WTC11 (cell line): Measurements from ENCODE around the gene SNX10.

Experiments used
- CREB1 ChIP-seq: sonication (generic); formaldehyde crosslinking; IDR thresholded peaks from 2 replicates; pipeline ENCODE4 v1.8.0; 2023; ENCODE audit warnings: mild to moderate bottlenecking, missing genetic modification reagents
- CREM ChIP-seq: sonication (generic); formaldehyde crosslinking; IDR thresholded peaks from 2 replicates; pipeline ENCODE4 v1.8.1; 2022; ENCODE audit warnings: mild to moderate bottlenecking, missing genetic modification reagents, moderate library complexity
- MXD4 ChIP-seq: fragments of 250-450 bp; sonication (Bioruptor Pico); IDR thresholded peaks from 2 replicates; pipeline ENCODE4 v1.8.0; 2021; ENCODE audit warnings: mild to moderate bottlenecking, moderate library complexity, borderline replicate concordance
- NFE2L1 ChIP-seq: sonication (generic); formaldehyde crosslinking; IDR thresholded peaks from 2 replicates; pipeline ENCODE4 v1.8.1; 2023; ENCODE audit warnings: missing genetic modification reagents
- NR1H2 ChIP-seq: sonication (generic); formaldehyde crosslinking; IDR thresholded peaks from 2 replicates; pipeline ENCODE4 v1.9.0; 2021; ENCODE audit warnings: mild to moderate bottlenecking, moderate library complexity, missing genetic modification reagents
- RELA ChIP-seq: sonication (generic); formaldehyde crosslinking; IDR thresholded peaks from 2 replicates; pipeline ENCODE4 v1.8.1; 2022; ENCODE audit warnings: missing genetic modification reagents, mild to moderate bottlenecking, borderline replicate concordance
- SMAD3 ChIP-seq: sonication (generic); formaldehyde crosslinking; IDR thresholded peaks from 2 replicates; pipeline ENCODE4 v1.8.0; 2022; ENCODE audit warnings: missing genetic modification reagents, mild to moderate bottlenecking, borderline replicate concordance
- SP1 ChIP-seq: sonication (generic); formaldehyde crosslinking; conservative IDR thresholded peaks from 2 replicates; pipeline ENCODE4 v1.8.1; 2022; ENCODE audit warnings: missing genetic modification reagents
- ZBTB43 ChIP-seq: sonication (generic); formaldehyde crosslinking; IDR thresholded peaks from 2 replicates; pipeline ENCODE4 v1.8.1; 2023; ENCODE audit warnings: mild to moderate bottlenecking, missing genetic modification reagents
- ZNF263 ChIP-seq: sonication (generic); formaldehyde crosslinking; IDR thresholded peaks from 2 replicates; pipeline ENCODE4 v1.8.1; 2022; ENCODE audit warnings: low read depth, mild to moderate bottlenecking, moderate library complexity, missing genetic modification reagents
- ZNF423 ChIP-seq: fragments of 250-450 bp; sonication (Bioruptor Pico); IDR thresholded peaks from 2 replicates; pipeline ENCODE4 v2.1.2; 2022; ENCODE audit warnings: mild to moderate bottlenecking, moderate library complexity
- TF ChIP-seq, protein P1 (sequence below): fragments of 200-600 bp; IDR thresholded peaks from 2 replicates; pipeline ENCODE4 v1.8.0; 2022; ENCODE audit warnings: antibody characterized with exemption
- TF ChIP-seq, protein P2 (sequence below): sonication (generic); formaldehyde crosslinking; IDR thresholded peaks from 2 replicates; pipeline ENCODE4 v1.8.1; 2022; ENCODE audit warnings: missing genetic modification reagents, borderline replicate concordance
- TF ChIP-seq, protein P3 (sequence below): sonication (generic); formaldehyde crosslinking; conservative IDR thresholded peaks from 2 replicates; pipeline ENCODE4 v1.8.1; 2022; ENCODE audit warnings: mild to moderate bottlenecking, missing genetic modification reagents

- TF ChIP-seq SMAD3 (CRISPR knock-in tag) = no peak
- TF ChIP-seq, protein P1, sequence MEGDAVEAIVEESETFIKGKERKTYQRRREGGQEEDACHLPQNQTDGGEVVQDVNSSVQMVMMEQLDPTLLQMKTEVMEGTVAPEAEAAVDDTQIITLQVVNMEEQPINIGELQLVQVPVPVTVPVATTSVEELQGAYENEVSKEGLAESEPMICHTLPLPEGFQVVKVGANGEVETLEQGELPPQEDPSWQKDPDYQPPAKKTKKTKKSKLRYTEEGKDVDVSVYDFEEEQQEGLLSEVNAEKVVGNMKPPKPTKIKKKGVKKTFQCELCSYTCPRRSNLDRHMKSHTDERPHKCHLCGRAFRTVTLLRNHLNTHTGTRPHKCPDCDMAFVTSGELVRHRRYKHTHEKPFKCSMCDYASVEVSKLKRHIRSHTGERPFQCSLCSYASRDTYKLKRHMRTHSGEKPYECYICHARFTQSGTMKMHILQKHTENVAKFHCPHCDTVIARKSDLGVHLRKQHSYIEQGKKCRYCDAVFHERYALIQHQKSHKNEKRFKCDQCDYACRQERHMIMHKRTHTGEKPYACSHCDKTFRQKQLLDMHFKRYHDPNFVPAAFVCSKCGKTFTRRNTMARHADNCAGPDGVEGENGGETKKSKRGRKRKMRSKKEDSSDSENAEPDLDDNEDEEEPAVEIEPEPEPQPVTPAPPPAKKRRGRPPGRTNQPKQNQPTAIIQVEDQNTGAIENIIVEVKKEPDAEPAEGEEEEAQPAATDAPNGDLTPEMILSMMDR = no peak
- TF ChIP-seq ZNF263 (CRISPR knock-in tag) = no peak
- no peak for TF ChIP-seq ZNF423 (CRISPR knock-in tag)
- no peak for TF ChIP-seq CREB1 (CRISPR knock-in tag)
- no peak for TF ChIP-seq NFE2L1
- no peak for TF ChIP-seq NR1H2 (CRISPR knock-in tag)
- TF ChIP-seq, protein P2, sequence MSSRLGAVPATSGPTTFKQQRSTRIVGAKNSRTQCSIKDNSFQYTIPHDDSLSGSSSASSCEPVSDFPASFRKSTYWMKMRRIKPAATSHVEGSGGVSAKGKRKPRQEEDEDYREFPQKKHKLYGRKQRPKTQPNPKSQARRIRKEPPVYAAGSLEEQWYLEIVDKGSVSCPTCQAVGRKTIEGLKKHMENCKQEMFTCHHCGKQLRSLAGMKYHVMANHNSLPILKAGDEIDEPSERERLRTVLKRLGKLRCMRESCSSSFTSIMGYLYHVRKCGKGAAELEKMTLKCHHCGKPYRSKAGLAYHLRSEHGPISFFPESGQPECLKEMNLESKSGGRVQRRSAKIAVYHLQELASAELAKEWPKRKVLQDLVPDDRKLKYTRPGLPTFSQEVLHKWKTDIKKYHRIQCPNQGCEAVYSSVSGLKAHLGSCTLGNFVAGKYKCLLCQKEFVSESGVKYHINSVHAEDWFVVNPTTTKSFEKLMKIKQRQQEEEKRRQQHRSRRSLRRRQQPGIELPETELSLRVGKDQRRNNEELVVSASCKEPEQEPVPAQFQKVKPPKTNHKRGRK (CRISPR knock-in tag) = no peak
- no peak for TF ChIP-seq CREM (CRISPR knock-in tag)
- TF ChIP-seq, protein P3, sequence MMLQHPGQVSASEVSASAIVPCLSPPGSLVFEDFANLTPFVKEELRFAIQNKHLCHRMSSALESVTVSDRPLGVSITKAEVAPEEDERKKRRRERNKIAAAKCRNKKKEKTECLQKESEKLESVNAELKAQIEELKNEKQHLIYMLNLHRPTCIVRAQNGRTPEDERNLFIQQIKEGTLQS (CRISPR knock-in tag) = no peak
- no peak for TF ChIP-seq RELA (CRISPR knock-in tag)
- TF ChIP-seq SP1 (CRISPR knock-in tag) = no peak
- no peak for TF ChIP-seq MXD4 (CRISPR knock-in tag)
- TF ChIP-seq ZBTB43 (CRISPR knock-in tag) = peak; percentile 32; the same call in 1 of the 2 replicates
These were observed 84.7 kb downstream of the SNX10 start for GRCh38 chr7:26376175-26376917.
